Lower leg skin (tissue), 3 donors: Measurements from ENCODE around the gene COL5A3.

Source experiments
- CTCF ChIP-seq, 3 donors: fragments of 450-650 bp; IDR thresholded peaks; one replicate each; pipeline ENCODE4 v1.5.1; 2016; ENCODE audit warnings: antibody characterized with exemption in 3 of 3, mild to moderate bottlenecking in 3 of 3, moderate library complexity in 2 of 3
- POLR2A ChIP-seq, 2 donors: fragments of 450-650 bp; IDR thresholded peaks; one replicate each; pipeline ENCODE4 v1.6.1; 2016 to 2017; ENCODE audit warnings: antibody characterized with exemption in 2 of 2, mild to moderate bottlenecking in 1 of 2, moderate library complexity in 1 of 2

- TF ChIP-seq CTCF (IDR thresholded peaks at IDR 0.05) (peak in 1 of 3 donors; percentile 96), POLR2A (IDR thresholded peaks at IDR 0.05) (no peak)
These were observed 17.1 kb upstream of the COL5A3 start for GRCh38 chr19:10027158-10027997.
